LHCN-M2 (cell line): ENCODE measurements around the gene SLC15A1. TPM values are rescaled to one million over a fixed set of nuclear protein-coding genes. Genes with fewer than 3 reads are reported as not detected.
"Not testable (repeated sequence)": the region's sequence is repeated elsewhere in the genome, so short reads cannot be mapped to it uniquely, and the experiment has no call there.

Experiments
- DNase-seq: peaks from one replicate; pipeline ENCODE4 v3.0.0-alpha.2; 2012; ENCODE audit warnings: low read depth
- total RNA-seq: library from RNA; depleted of rRNA; stranded (reverse); fragments of >200 nt; gene quantifications from 2 replicates; pipeline ENCODE4 v1.2.3, GENCODE V29; 2014

SLC15A1 gene
- total RNA-seq, 1 experiment from 2014 or later, result not detected

DNA sequence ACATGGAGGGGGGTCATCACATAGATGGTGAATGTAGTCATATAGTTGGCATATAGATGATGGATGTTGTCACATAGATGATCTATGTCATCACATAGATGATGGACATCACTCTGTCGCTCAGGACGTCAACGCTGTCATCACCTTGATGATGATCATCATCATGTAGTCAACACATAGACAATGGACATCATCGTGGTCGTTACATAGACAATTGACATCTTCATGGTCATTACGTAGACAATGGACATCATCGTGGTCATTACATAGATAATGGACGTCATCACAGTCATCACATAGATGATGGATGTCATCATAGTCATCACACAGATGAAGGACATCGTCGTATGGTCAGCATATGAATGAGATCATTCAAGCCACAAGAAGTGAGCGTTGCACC, 28.6 kb upstream of the SLC15A1 start:
- peak; percentile 26 for DNase-seq

GRCh38 chr13:98780451-98780850, 28.0 kb upstream of the SLC15A1 start:
- DNase-seq, result no peak

DNA sequence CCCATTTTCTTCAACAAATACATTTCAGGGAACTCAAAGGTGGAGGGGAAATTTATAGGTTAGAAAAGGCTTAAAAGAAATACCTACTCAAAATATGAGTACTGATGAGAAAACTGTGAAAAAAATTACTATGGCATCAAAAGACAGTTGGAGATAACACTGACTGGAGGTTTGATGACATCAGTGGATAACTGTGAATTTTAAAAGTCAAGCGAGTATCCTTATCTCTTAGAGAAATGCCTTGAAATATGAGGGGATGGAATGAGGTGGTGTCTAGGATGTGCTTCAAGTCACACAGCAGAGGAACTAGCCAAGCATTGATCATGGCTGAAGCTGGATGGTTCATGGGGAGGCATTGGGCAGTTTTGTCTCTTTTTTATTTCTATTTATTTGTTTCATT, 27.2 kb upstream of the SLC15A1 start:
- DNase-seq, result no peak

DNA sequence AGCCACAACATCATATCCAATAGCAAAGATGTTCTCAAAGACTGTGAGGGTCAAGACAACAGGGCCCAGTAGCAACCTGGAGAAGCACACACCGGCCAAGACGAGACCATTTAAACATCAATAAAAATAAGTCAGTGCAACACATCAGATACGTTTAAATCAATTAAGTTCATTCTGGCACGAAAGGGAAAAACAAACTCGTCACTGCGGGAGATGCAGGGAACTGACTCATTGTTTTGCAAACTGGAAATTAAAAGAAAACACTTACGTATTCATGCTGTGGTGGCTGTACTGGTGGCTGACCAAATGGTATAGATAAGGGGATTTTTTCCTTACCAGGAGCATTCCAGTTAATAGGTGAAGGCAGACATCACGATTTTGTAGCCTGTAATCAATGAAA, 26.3 kb upstream of the SLC15A1 start:
- no peak for DNase-seq

DNA sequence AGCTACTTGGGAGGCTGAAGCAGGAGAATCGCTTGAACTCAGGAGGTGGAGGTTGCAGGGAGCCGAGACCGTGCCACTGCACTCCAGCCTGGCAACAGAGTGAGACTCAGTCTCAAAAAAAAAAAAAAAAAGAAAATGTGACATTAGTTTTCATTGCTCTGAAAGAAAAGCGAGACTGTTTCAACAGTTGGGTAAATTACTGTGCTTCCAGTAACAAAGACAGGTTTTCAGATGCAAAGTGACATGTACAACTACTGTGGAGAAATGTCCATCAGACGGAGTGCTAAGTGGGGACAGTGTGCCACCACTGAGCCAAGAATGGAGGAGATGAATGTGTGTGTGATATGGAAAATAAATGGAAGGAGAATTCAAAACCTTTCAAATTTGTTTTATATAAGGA, 24.2 kb upstream of the SLC15A1 start:
- DNase-seq, result no peak

- DNase-seq, result peak; percentile 58
These were observed 23.5 kb upstream of the SLC15A1 start for GRCh38 chr13:98775844-98776598.

DNA sequence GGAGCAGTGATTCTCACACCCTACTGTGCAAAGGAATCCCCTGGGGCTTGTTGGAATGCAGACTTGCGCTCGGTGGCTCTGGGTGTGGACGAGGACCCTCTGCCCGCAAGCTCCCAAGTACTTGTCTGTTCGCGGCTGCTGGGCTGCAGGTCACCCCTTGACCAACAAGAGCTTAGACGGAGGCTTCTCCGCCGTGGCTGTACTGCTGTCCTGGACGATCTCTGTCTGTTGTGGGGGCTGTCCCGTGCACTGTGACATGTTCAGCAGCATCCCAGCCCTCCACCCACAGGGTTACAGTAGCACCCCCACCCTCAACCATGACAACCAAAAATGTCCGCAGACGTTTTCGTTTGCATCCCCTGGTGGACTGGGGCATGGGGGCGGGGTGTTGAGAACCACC, 22.9 kb upstream of the SLC15A1 start:
- no peak for DNase-seq

GRCh38 chr13:98774776-98775175, 22.3 kb upstream of the SLC15A1 start:
- DNase-seq, result no peak

DNA sequence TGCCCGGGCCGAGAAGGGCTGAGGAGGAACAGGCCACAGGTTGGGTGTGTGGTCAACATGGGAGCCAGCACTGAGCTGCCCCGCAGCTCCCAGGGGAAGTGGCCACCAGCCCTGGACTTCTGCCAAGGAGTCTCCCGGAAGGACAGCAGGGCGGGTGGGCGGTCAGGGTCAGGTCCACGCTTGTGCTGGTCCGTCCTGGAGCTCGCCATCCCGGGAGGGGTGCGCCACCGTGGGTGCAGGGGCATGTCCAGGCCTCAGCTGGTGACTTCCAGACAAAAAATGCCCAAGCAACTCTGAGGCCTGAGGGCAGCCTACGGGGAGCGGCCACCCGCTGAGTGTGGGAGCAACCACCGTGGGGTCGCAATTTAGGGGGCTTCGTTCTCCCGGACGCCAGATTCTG, 21.4 kb upstream of the SLC15A1 start:
- no peak for DNase-seq

- DNase-seq, result no peak
These were observed 20.5 kb upstream of the SLC15A1 start for GRCh38 chr13:98772794-98773452.

- no peak for DNase-seq
These were observed 19.6 kb upstream of the SLC15A1 start for GRCh38 chr13:98771838-98772611.

DNA sequence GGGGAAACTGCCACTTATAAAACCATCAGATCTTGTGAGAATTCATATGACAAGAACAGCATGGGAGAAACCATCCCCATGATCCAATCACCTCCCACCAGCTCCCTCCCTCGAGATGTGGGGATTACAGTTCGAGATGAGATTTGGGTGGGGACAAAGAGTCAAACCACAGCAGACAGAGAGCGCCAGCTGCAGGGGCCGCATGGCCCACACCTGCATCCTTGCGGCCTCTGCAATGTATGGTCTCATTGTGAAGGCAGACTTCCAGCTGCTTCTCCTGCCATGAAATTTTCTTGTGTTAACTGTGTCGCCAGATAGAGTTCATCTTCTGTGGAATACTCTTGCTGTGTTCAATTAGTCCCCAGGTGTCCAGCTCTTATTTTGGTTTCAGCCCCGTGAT, 17.3 kb upstream of the SLC15A1 start:
- no peak for DNase-seq

- no peak for DNase-seq
These were observed 16.1 kb upstream of the SLC15A1 start for GRCh38 chr13:98768522-98768921.

GRCh38 chr13:98766697-98767096, 14.2 kb upstream of the SLC15A1 start:
- no peak for DNase-seq

GRCh38 chr13:98765996-98766519, 13.6 kb upstream of the SLC15A1 start:
- no peak for DNase-seq

DNA sequence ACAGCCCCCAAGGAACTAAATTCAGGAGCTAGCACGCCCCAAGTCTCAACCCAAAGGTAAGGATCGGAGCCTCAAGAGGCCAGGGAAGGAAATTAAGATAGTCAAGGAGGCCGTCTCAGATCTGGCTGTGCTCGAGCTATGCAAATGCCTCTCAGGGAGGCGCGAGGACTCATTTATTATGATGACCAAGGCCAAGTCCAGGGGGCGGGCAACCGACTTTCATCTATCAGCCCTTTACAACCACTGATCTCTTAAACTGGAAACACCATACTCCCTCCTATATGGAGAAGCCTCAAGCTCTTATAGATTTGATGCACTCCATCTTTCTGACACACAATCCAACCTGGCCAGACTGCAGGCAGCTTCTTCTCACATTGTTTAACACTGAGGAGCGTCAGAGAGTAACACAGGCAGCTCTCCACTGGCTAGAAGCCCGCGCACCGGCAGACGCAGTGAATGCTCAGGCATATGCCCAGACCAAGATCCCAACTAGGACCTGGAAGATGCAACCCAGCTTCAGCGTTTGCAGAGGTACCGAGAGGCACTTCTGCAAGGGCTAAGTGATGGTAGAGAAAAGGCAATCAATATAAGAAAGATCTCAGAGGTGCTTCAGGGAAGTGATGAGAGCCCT, 9.6 kb upstream of the SLC15A1 start:
- no peak for DNase-seq

GRCh38 chr13:98761126-98761985, 8.9 kb upstream of the SLC15A1 start:
- DNase-seq, result peak; percentile 39

- no peak for DNase-seq
These were observed 3.3 kb upstream of the SLC15A1 start for GRCh38 chr13:98755729-98756128.

- DNase-seq, result no peak
These were observed 2.6 kb upstream of the SLC15A1 start for GRCh38 chr13:98755116-98755515.

DNA sequence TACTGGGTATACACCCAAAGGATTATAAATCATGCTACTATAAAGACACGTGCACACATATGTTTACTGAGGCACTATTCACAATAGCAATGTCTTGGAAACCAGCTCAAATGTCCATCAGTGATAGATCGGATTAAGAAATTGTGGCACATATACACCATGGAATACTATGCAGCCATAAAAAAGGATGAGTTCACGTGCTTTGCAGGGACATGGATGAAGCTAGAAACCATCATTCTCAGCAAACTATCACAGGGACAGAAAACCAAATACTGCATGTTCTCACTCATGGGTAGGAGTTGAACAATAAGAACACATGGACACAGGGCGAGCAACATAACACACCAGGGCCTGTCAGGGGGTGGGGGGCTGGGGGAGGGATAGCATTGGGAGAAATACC, 2.0 kb upstream of the SLC15A1 start:
- DNase-seq, result not testable (repeated sequence)
